ENCODE results near the gene FITM1.

FITM1 gene

DNA sequence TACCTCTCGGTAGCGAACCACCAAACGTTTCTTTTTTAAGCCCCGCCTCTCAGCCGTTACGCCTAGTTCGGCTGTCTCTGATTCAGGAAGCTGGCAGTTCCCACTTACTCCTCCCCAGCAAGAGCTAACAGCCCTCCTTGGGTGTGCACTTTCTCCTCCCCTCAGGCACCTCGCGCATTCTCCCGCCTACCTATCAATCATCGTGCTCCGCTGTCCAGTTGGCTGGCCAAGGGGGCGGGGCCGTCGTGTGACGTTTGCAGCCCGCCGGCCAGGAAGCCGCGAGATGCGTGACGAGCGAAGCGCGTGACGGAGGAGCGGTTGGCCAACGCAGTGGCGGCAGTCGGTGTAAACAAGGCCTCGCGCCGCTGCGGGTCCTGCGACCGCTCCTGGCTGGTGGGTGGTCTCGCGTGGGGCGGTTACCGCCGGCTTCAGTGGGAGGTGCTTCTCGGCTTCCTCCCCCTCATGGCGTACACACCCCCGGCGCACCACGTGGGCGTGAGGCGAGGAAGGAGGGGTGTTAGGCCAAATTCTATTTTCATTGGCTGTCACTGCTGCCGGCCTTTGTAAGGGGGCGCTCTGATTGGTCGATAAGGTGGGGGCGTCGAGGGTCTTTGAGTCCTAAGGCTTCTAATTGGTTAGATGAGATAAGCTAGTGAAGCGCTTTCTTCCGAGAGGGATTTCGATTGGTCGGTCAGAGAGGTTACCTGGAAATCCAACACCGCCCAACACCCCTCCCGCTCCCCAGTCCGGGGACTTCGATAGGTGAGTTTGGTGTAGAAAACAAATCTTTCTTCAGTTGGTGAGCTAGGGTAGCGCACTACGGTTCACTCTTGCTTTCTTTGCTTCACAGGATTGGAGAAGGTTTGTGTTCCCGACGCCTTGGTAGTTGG is 15.7 kb upstream of the FITM1 start, which contains the start of the genes DCAF11 and NRL (continued):
- TF ChIP-seq, protein P1, sequence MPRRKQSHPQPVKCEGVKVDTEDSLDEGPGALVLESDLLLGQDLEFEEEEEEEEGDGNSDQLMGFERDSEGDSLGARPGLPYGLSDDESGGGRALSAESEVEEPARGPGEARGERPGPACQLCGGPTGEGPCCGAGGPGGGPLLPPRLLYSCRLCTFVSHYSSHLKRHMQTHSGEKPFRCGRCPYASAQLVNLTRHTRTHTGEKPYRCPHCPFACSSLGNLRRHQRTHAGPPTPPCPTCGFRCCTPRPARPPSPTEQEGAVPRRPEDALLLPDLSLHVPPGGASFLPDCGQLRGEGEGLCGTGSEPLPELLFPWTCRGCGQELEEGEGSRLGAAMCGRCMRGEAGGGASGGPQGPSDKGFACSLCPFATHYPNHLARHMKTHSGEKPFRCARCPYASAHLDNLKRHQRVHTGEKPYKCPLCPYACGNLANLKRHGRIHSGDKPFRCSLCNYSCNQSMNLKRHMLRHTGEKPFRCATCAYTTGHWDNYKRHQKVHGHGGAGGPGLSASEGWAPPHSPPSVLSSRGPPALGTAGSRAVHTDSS (tag by site-specific recombination; IDR thresholded peaks at IDR 0.05) = no peak
- TF ChIP-seq, protein P2, sequence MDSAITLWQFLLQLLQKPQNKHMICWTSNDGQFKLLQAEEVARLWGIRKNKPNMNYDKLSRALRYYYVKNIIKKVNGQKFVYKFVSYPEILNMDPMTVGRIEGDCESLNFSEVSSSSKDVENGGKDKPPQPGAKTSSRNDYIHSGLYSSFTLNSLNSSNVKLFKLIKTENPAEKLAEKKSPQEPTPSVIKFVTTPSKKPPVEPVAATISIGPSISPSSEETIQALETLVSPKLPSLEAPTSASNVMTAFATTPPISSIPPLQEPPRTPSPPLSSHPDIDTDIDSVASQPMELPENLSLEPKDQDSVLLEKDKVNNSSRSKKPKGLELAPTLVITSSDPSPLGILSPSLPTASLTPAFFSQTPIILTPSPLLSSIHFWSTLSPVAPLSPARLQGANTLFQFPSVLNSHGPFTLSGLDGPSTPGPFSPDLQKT (IDR thresholded peaks at IDR 0.05; ENCODE audit: borderline replicate concordance, low read depth, low read length) = no peak
- TF ChIP-seq ZSCAN23 (tag by site-specific recombination; IDR thresholded peaks at IDR 0.05) = no peak
- TF ChIP-seq KLF7 (tag by site-specific recombination; IDR thresholded peaks at IDR 0.05; ENCODE audit: borderline replicate concordance) = 0 out of 2 replicates have a peak, but pooled peaks have one; percentile 9
- peak; percentile 96 for TF ChIP-seq KLF8 (tag by site-specific recombination; IDR thresholded peaks at IDR 0.05)
- TF ChIP-seq, protein P3, sequence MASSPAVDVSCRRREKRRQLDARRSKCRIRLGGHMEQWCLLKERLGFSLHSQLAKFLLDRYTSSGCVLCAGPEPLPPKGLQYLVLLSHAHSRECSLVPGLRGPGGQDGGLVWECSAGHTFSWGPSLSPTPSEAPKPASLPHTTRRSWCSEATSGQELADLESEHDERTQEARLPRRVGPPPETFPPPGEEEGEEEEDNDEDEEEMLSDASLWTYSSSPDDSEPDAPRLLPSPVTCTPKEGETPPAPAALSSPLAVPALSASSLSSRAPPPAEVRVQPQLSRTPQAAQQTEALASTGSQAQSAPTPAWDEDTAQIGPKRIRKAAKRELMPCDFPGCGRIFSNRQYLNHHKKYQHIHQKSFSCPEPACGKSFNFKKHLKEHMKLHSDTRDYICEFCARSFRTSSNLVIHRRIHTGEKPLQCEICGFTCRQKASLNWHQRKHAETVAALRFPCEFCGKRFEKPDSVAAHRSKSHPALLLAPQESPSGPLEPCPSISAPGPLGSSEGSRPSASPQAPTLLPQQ (tag by site-specific recombination; IDR thresholded peaks at IDR 0.05) = peak; percentile 80; the same call in 1 of the 2 replicates
- TF ChIP-seq ZNF391 (tag by site-specific recombination; IDR thresholded peaks at IDR 0.05; ENCODE audit: borderline replicate concordance, low read depth) = peak; percentile 33; the same call in 1 of the 2 replicates
- TF ChIP-seq, protein P4, sequence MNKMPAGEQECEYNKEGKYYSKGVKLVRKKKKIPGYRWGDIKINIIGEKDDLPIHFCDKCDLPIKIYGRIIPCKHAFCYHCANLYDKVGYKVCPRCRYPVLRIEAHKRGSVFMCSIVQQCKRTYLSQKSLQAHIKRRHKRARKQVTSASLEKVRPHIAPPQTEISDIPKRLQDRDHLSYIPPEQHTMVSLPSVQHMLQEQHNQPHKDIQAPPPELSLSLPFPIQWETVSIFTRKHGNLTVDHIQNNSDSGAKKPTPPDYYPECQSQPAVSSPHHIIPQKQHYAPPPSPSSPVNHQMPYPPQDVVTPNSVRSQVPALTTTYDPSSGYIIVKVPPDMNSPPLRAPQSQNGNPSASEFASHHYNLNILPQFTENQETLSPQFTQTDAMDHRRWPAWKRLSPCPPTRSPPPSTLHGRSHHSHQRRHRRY (tag by site-specific recombination; IDR thresholded peaks at IDR 0.05) = no peak
- TF ChIP-seq TCF7L2 (IDR thresholded peaks at IDR 0.05; ENCODE audit: borderline replicate concordance, low read depth, low read length) = no peak
- TF ChIP-seq, protein P5, sequence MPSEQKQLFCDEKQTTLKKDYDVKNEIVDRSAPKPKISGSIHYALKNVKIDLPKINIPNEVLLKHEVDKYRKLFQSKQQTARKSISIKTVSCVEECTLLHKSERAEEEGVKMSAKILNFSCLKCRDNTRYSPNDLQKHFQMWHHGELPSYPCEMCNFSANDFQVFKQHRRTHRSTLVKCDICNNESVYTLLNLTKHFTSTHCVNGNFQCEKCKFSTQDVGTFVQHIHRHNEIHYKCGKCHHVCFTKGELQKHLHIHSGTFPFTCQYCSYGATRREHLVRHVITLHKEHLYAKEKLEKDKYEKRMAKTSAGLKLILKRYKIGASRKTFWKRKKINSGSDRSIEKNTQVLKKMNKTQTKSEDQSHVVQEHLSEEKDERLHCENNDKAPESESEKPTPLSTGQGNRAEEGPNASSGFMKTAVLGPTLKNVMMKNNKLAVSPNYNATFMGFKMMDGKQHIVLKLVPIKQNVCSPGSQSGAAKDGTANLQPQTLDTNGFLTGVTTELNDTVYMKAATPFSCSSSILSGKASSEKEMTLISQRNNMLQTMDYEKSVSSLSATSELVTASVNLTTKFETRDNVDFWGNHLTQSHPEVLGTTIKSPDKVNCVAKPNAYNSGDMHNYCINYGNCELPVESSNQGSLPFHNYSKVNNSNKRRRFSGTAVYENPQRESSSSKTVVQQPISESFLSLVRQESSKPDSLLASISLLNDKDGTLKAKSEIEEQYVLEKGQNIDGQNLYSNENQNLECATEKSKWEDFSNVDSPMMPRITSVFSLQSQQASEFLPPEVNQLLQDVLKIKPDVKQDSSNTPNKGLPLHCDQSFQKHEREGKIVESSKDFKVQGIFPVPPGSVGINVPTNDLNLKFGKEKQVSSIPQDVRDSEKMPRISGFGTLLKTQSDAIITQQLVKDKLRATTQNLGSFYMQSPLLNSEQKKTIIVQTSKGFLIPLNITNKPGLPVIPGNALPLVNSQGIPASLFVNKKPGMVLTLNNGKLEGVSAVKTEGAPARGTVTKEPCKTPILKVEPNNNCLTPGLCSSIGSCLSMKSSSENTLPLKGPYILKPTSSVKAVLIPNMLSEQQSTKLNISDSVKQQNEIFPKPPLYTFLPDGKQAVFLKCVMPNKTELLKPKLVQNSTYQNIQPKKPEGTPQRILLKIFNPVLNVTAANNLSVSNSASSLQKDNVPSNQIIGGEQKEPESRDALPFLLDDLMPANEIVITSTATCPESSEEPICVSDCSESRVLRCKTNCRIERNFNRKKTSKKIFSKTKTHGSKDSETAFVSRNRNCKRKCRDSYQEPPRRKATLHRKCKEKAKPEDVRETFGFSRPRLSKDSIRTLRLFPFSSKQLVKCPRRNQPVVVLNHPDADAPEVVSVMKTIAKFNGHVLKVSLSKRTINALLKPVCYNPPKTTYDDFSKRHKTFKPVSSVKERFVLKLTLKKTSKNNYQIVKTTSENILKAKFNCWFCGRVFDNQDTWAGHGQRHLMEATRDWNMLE (tag by site-specific recombination; conservative IDR thresholded peaks at IDR 0.05; ENCODE audit: low read depth) = no peak
- peak; percentile 99 for TF ChIP-seq ZBTB1 (tag by site-specific recombination; IDR thresholded peaks at IDR 0.05)
- TF ChIP-seq, protein P6, sequence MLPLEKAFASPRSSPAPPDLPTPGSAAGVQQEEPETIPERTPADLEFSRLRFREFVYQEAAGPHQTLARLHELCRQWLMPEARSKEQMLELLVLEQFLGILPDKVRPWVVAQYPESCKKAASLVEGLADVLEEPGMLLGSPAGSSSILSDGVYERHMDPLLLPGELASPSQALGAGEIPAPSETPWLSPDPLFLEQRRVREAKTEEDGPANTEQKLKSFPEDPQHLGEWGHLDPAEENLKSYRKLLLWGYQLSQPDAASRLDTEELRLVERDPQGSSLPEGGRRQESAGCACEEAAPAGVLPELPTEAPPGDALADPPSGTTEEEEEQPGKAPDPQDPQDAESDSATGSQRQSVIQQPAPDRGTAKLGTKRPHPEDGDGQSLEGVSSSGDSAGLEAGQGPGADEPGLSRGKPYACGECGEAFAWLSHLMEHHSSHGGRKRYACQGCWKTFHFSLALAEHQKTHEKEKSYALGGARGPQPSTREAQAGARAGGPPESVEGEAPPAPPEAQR (tag by site-specific recombination; IDR thresholded peaks at IDR 0.05) = no peak
- TF ChIP-seq ZNF768 (tag by site-specific recombination; IDR thresholded peaks at IDR 0.05) = no peak
- TF ChIP-seq ZNF560 (tag by site-specific recombination; IDR thresholded peaks at IDR 0.05; ENCODE audit: borderline replicate concordance) = no peak
- TF ChIP-seq ZNF2 (tag by site-specific recombination; IDR thresholded peaks at IDR 0.05) = no peak
- TF ChIP-seq ZNF792 (tag by site-specific recombination; IDR thresholded peaks at IDR 0.05) = no peak
- TF ChIP-seq IKZF3 (tag by site-specific recombination; IDR thresholded peaks at IDR 0.05) = peak; percentile 47; the same call in 1 of the 2 replicates
- TF ChIP-seq ZNF37A (tag by site-specific recombination; IDR thresholded peaks at IDR 0.05) = no peak
- TF ChIP-seq ZNF223 (tag by site-specific recombination; IDR thresholded peaks at IDR 0.05) = no peak
- TF ChIP-seq, protein P7, sequence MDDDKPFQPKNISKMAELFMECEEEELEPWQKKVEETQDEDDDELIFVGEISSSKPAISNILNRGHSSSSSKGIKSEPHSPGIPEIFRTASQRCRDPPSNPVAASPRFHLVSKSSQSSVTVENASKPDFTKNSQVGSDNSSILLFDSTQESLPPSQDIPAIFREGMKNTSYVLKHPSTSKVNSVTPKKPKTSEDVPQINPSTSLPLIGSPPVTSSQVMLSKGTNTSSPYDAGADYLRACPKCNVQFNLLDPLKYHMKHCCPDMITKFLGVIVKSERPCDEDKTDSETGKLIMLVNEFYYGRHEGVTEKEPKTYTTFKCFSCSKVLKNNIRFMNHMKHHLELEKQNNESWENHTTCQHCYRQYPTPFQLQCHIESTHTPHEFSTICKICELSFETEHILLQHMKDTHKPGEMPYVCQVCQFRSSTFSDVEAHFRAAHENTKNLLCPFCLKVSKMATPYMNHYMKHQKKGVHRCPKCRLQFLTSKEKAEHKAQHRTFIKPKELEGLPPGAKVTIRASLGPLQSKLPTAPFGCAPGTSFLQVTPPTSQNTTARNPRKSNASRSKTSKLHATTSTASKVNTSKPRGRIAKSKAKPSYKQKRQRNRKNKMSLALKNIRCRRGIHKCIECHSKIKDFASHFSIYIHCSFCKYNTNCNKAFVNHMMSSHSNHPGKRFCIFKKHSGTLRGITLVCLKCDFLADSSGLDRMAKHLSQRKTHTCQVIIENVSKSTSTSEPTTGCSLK (tag by site-specific recombination; IDR thresholded peaks at IDR 0.05) = no peak
- no peak for TF ChIP-seq GLI2 (tag by site-specific recombination; IDR thresholded peaks at IDR 0.05; ENCODE audit: borderline replicate concordance, low read depth)
- TF ChIP-seq YY2 (tag by site-specific recombination; IDR thresholded peaks at IDR 0.05) = no peak
- TF ChIP-seq MZF1 (tag by site-specific recombination; IDR thresholded peaks at IDR 0.05; ENCODE audit: borderline replicate concordance) = no peak
- TF ChIP-seq ZFP37 (tag by site-specific recombination; IDR thresholded peaks at IDR 0.05) = no peak

Data from HEK293 (cell line).